Adrenal gland (tissue), 12 donors: ENCODE measurements around the gene PANX2. TPM values are rescaled to one million over a fixed set of nuclear protein-coding genes. Genes with fewer than 3 reads are reported as not detected.

ENCODE experiments used
- DNase-seq, 7 donors: peaks; one replicate each; pipeline ENCODE4 v3.0.0-alpha.2; 2019 to 2020
- H3K27ac ChIP-seq, 5 donors: fragments of 200-600 bp; sonication (generic) in 4 of 5; 1 replicate in 3 of 5; 2 replicates in 2 of 5; pipeline versions ENCODE4 v1.5.1 to v1.8.0; 2016 to 2020; ENCODE audit warnings: mild to moderate bottlenecking in 1 of 5
- H3K27me3 ChIP-seq: fragments of 200-600 bp; 2 replicates; pipeline ENCODE4 v1.8.0; 2021
- H3K36me3 ChIP-seq, 2 donors: fragments of 200-600 bp; replicated peaks in 1 of 2; 1 replicate in 1 of 2; 2 replicates in 1 of 2; pipeline versions ENCODE4 v1.5.1 to v1.8.0; 2018 to 2022
- H3K4me1 ChIP-seq, 2 donors: fragments of 200-600 bp; replicated peaks in 1 of 2; 1 replicate in 1 of 2; 2 replicates in 1 of 2; pipeline versions ENCODE4 v1.5.1 to v1.8.0; 2018 to 2021
- H3K4me3 ChIP-seq, 4 donors: fragments of 200-600 bp; sonication (generic) in 3 of 4; one replicate each; pipeline ENCODE4 v1.5.1; 2016 to 2018
- H3K9me3 ChIP-seq, 3 donors: fragments of 200-600 bp; sonication (generic) in 1 of 3; replicated peaks in 1 of 3; 1 replicate in 2 of 3; 2 replicates in 1 of 3; pipeline versions ENCODE4 v1.5.1 to v1.8.0; 2016 to 2021
- POLR2A ChIP-seq, 2 donors: fragments of 450-650 bp; IDR thresholded peaks; one replicate each; pipeline ENCODE4 v1.6.1; 2017; ENCODE audit warnings: antibody characterized with exemption in 2 of 2, mild to moderate bottlenecking in 2 of 2, moderate library complexity in 1 of 2
- WGBS, 4 donors: extraction: QIAGEN DNeasy Blood & Tissue Kit in 2 of 4; methylation state at CpG; one replicate each; pipeline versions ENCODE4 v1.1.5 to v1.1.7; 2013 to 2017; 5-methylcytosine and 5-hydroxymethylcytosine counted together
- intact Hi-C, 2 donors: fragments of 100-400 bp; cut with DNase I; formaldehyde crosslinking; loops; one replicate each; pipeline versions ENCODE4 v1.14.1 to v1.15.0; 2022 to 2023
- polyA plus RNA-seq, 3 donors: library from polyadenylated mRNA; stranded (reverse); fragments of 200-250 nt in 2 of 3; fragments of 350-450 nt in 1 of 3; fragmentation: Illumina TruSeq in 1 of 3; extraction: RNeasy Lipid Tissue Mini Kit (QIAGEN cat#74804) in 1 of 3; gene quantifications; one replicate each; pipeline ENCODE4 v1.2.3, GENCODE V29; 2013 to 2014
- total RNA-seq, 9 donors: library from RNA; depleted of rRNA in 4 of 9; stranded (reverse); fragments of >200 nt in 4 of 9; fragments of 120-200 nt in 1 of 9; fragmentation: NEBNext Ultra II Directional in 1 of 9; extraction: Animal tissue kit (Norgen Biotek cat#: 25700) in 1 of 9; gene quantifications; one replicate each; pipeline versions ENCODE4 v1.1.0 to v1.2.4, GENCODE V29; 2013 to 2023
- TF ChIP-seq, protein P1 (sequence below), 6 experiments: fragments of 450-650 bp in 4 of 6; fragments of 200-600 bp in 2 of 6; sonication (generic) in 1 of 6; IDR thresholded peaks; 1 replicate in 5 of 6; 2 replicates in 1 of 6; pipeline versions ENCODE4 v1.5.1 to v1.8.0; 2016 to 2021; ENCODE audit warnings: antibody characterized with exemption in 6 of 6, mild to moderate bottlenecking in 2 of 6, moderate library complexity in 1 of 6
- donor health status: healthy with polysubstance abuse.
- donor health status: Bipolar disorder and iron deficiency.
- donor health status: DM: yes; HTN: yes; CAD: no.
- donor health status: DM: no; HTN: no; CAD: no.
- donor health status: DM: no; HTN: no; CAD: no.
- donor health status: DM: yes; HTN: yes; CAD: no.

PANX2 gene
- total and polyA plus RNA-seq, 12 donors = 0.22 to 4.1 (median 0.70) TPM

DNA sequence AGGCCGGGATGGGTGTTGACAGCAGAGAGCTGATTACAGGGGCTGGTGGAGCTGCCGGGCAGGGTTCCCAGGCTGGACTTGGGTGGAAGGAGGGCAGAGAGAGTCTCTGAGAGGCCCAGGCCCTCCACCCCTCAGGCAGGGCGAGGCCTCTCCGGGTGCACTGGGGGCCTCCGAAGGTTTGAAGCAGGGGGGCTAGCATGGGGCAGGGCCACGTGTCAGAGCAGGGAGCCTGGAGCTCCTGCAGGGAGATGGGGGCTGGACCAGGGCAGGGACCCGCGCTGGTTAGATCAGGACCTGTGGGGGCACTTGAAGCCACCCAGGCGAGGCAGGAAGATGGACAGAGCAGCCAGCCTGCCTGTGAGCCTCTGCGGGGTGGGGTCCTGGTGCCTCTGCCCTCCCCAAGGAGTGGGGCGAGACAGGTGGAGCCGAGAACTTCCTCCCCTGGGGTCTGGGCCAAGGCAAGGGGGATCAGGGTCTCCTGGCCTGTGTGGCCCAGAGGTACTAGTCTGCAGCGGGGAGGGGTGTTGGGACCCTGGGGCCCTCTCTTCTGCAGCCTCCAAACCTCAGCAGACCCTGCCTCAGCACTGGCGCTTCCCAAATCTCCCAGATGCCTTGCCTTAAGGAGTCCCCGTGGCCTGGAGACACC, 911 bp downstream of the PANX2 start:
- Histone ChIP-seq H3K4me3 (peak overlapping the region in 1 of 4 donors; percentile 86), H3K27me3 (peaks cover 6% of the 10 kb centered on the region), H3K36me3 (no peaks in the 10 kb centered on the region), H3K27ac (no peak overlapping the region), H3K4me1 (peaks cover 4 to 6% of the 10 kb centered on the region in 2 donors), H3K9me3 (no peaks in the 10 kb centered on the region)
- TF ChIP-seq POLR2A (IDR thresholded peaks at IDR 0.05) = no peak
- TF ChIP-seq, protein P1, sequence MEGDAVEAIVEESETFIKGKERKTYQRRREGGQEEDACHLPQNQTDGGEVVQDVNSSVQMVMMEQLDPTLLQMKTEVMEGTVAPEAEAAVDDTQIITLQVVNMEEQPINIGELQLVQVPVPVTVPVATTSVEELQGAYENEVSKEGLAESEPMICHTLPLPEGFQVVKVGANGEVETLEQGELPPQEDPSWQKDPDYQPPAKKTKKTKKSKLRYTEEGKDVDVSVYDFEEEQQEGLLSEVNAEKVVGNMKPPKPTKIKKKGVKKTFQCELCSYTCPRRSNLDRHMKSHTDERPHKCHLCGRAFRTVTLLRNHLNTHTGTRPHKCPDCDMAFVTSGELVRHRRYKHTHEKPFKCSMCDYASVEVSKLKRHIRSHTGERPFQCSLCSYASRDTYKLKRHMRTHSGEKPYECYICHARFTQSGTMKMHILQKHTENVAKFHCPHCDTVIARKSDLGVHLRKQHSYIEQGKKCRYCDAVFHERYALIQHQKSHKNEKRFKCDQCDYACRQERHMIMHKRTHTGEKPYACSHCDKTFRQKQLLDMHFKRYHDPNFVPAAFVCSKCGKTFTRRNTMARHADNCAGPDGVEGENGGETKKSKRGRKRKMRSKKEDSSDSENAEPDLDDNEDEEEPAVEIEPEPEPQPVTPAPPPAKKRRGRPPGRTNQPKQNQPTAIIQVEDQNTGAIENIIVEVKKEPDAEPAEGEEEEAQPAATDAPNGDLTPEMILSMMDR (IDR thresholded peaks at IDR 0.05) = no peak
- 84 to 88% (median 85%) methylated on average over 6 to 15 of the region's 15 CpGs for WGBS, 4 donors
- intact Hi-C loops = no loop called here
- DNase-seq = peak in 1 of 7 donors; percentile 52

DNA sequence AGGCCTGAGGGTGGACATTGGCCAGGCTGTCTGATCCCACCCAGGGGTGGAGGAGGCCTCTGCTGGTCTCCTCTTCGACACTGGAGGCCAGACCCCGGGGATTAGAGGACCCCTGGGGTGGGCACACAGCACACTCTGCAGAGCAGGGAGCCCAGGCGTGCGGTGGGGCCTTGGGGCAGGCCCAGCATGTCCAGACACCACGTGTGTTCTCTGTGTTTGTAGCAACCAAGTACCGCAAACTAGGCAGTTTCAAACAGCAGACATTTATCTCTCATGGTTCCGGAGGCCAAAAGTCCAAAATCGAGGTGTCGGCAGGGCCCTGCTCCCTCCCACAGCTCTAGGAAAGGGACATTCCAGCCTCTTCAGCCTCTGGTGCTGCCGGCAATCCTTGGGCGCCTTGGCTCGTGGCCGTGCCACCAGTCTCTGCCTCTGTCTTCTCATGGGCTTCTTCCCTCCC, 1.5 kb downstream of the PANX2 start:
- H3K27me3 ChIP-seq = peaks cover 6% of the 10 kb centered on the region
- intact Hi-C loops = no loop called here
- no peak for DNase-seq
- H3K36me3 ChIP-seq = no peaks in the 10 kb centered on the region
- no peak overlapping the region for H3K27ac ChIP-seq
- peaks cover 4 to 6% of the 10 kb centered on the region in 2 donors for H3K4me1 ChIP-seq
- TF ChIP-seq POLR2A (IDR thresholded peaks at IDR 0.05) = no peak
- TF ChIP-seq, protein P1 (IDR thresholded peaks at IDR 0.05) = no peak
- H3K9me3 ChIP-seq = no peaks in the 10 kb centered on the region
- H3K4me3 ChIP-seq = no peak overlapping the region
- 76 to 90% (median 84%) methylated on average over 13 of the region's 13 CpGs for WGBS, 4 donors

DNA sequence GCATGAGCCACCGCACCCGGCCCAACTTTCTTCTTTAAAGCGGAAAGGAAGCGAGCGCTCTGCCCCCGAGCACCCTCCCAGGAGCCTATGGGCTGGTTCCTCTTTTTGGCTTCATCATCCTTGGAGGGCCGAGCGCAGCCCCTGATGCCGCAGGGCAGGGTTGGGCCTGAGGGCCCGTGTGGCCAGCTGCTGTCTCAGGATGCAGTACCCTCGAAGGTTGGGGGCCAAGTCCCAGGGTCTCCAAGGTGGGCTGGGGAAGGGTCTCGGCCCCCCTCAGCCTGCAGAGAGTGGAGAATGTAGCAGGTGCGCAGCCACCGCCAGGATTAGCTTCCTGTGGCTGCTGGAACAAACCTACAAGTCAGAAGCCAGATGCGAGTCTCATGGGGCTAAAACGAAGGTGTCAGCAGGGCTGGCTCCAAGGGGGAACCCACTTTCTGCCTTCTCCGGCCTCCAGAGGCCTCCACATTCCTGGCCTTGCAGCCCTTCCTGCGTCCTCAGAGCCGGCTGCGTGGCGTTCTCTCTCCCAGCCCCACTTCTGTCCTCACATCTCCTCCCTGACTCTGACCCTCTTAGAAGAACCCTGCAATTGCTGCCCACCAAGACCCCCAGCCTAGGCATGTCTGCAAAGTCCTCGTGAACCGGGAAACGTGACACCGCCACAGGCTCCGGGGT, 2.9 kb downstream of the PANX2 start:
- Histone ChIP-seq H3K4me3 (no peak overlapping the region), H3K27ac (no peak overlapping the region), H3K36me3 (no peaks in the 10 kb centered on the region), H3K27me3 (peaks cover 17% of the 10 kb centered on the region), H3K9me3 (no peaks in the 10 kb centered on the region), H3K4me1 (peaks cover 4 to 6% of the 10 kb centered on the region in 2 donors)
- intact Hi-C loops = no loop called here
- peak in 1 of 7 donors; percentile 52 for DNase-seq
- WGBS, 4 donors = 76 to 84% (median 80%) methylated on average over 16 to 26 of the region's 26 CpGs
- TF ChIP-seq, protein P1 (IDR thresholded peaks at IDR 0.05) = no peak
- TF ChIP-seq POLR2A (IDR thresholded peaks at IDR 0.05) = no peak

DNA sequence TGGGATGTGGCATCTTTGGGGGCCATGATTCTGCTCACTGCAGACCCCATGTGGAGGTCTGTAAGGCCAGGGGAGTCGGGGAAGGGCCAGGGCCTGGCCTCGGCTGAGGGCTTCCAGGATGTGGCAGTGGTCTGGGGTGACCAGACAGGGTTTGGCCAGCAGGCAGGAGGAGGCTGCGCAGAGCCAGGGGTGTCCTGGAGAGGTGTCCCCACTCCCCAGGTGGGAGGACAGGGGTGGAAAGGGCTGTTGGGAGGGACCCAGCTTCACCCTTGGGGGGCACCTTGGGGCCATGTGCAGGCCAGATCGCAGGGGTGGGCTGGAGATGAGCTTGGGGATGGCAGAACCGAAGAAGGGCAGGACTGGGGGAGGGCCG, 3.4 kb downstream of the PANX2 start:
- DNase-seq = no peak
- WGBS, 4 donors = 82 to 100% (median 93%) methylated on average over 2 to 6 of the region's 6 CpGs
- TF ChIP-seq, protein P1 (IDR thresholded peaks at IDR 0.05) = no peak
- no peak for TF ChIP-seq POLR2A (IDR thresholded peaks at IDR 0.05)

More for the DNA sequence above, 3.4 kb downstream of the PANX2 start:
- peaks cover 17% of the 10 kb centered on the region for H3K27me3 ChIP-seq
- peaks cover 4 to 6% of the 10 kb centered on the region in 2 donors for H3K4me1 ChIP-seq
- H3K4me3 ChIP-seq = no peak overlapping the region
- H3K36me3 ChIP-seq = no peaks in the 10 kb centered on the region
- no peaks in the 10 kb centered on the region for H3K9me3 ChIP-seq
- H3K27ac ChIP-seq = no peak overlapping the region
- intact Hi-C loops = no loop called here
